ENCODE data around the gene NR1I3.

DNA sequence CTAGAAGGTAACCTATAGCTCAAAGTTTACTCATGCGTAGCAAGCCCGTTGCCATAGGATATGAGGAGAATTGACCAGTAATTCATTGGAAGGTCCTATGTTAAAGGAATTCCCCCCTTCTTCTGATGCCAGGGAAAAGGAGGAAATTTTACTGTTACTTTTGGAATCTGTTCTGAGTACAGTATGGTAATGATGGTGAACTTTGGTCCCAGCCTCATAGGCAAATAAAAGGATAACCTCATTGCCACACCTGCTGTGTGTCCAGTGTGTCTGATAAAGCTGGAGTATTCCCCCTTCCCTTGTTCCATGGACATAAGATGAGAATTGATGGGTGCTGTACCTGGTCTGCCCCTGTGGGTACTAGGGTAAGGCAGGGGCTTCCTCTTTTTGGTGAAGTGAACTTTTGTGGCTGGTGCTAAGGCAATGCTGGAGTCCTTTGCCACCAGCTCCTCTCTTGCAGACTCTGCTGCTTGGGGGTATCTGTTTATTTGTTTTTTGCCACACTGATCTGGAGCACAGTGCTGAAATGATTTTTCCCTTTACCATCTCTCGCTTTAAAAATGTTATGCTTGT, 49.6 kb upstream of the NR1I3 start:
- TF ChIP-seq CTCF (IDR thresholded peaks at IDR 0.05) (no peak), EP300 (IDR thresholded peaks at IDR 0.05) (no peak)

All from ovary (tissue), 3 donors.